Stimulated activated CD8-positive, alpha-beta memory T cell treated with anti-CD3 and anti-CD28 coated beads, Interleukin-15, amount 100 ng/mL, for 1 hour (primary cell): ENCODE data around the gene EDA.

ENCODE experiments used
- DNase-seq: peaks from one replicate; pipeline ENCODE4 v3.0.0-alpha.2; 2020; ENCODE audit warnings: low read depth

Gene EDA

GRCh38 chrX:69615779-69616456 lies at the start of gene EDA:
Gene EDA (plus strand): TSS chrX:69616113.
- DNase-seq = peak; percentile 13

GRCh38 chrX:69568828-69569227 lies 47.1 kb upstream of the EDA start:
- DNase-seq = no peak

- no peak for DNase-seq
Observed at GRCh38 chrX:69597399-69597798, 18.5 kb upstream of the EDA start.

GRCh38 chrX:69600182-69600581 lies 15.7 kb upstream of the EDA start:
- DNase-seq = no peak

GRCh38 chrX:69603566-69604194 lies 12.2 kb upstream of the EDA start:
- no peak for DNase-seq

GRCh38 chrX:69605521-69605920 lies 10.4 kb upstream of the EDA start:
- no peak for DNase-seq

GRCh38 chrX:69607616-69608015 lies 8.3 kb upstream of the EDA start:
- DNase-seq = no peak

- no peak for DNase-seq
Observed at GRCh38 chrX:69613946-69614345, 2.0 kb upstream of the EDA start.

GRCh38 chrX:69614886-69615285 lies 1.0 kb upstream of the EDA start:
- no peak for DNase-seq

GRCh38 chrX:69615342-69615741 lies 571 bp upstream of the EDA start:
- no peak for DNase-seq

GRCh38 chrX:69616457-69617203 lies 717 bp downstream of the EDA start:
- DNase-seq = no peak

GRCh38 chrX:69618803-69619202 lies 2.9 kb downstream of the EDA start:
- DNase-seq = no peak

- DNase-seq = no peak
Observed at GRCh38 chrX:69626129-69626528, 10.2 kb downstream of the EDA start.

- DNase-seq = no peak
Observed at GRCh38 chrX:69627744-69628143, 11.8 kb downstream of the EDA start.

GRCh38 chrX:69630147-69630546 lies 14.2 kb downstream of the EDA start:
- DNase-seq = no peak

- DNase-seq = no peak
Observed at GRCh38 chrX:69664693-69665092, 48.8 kb downstream of the EDA start.

- no peak for DNase-seq
Observed at GRCh38 chrX:69670001-69670555, 54.2 kb downstream of the EDA start.

GRCh38 chrX:69674891-69675290 lies 59.0 kb downstream of the EDA start:
- no peak for DNase-seq

GRCh38 chrX:69705818-69706217 lies 89.9 kb downstream of the EDA start:
- DNase-seq = no peak

GRCh38 chrX:69718102-69718501 lies 102.2 kb downstream of the EDA start:
- no peak for DNase-seq

- no peak for DNase-seq
Observed at GRCh38 chrX:69724307-69724706, 108.4 kb downstream of the EDA start.

GRCh38 chrX:69740317-69740716 lies 124.4 kb downstream of the EDA start:
- no peak for DNase-seq

- no peak for DNase-seq
Observed at GRCh38 chrX:69741721-69742120, 125.8 kb downstream of the EDA start.
